H1 (cell line): ENCODE results near the gene ZNF350. TPM values are rescaled to one million over a fixed set of nuclear protein-coding genes. Genes with fewer than 3 reads are reported as not detected.

Experiments used
- CTCF ChIA-PET: fragments of 300-600 bp; sonication (Branson Sonifier 250); formaldehyde crosslinking; loops from one replicate; lab custom pipeline; 2021; ENCODE audit not compliant: partially characterized antibody; lab: Charles Lee
- POLR2A ChIA-PET: fragments of 300-600 bp; sonication (Branson Sonifier 250); formaldehyde crosslinking; loops from one replicate; lab custom pipeline; 2021; ENCODE audit warnings: inconsistent platforms; ENCODE audit not compliant: partially characterized antibody; lab: Charles Lee
- DNase-seq, 2 experiments: peaks; one replicate each; pipeline versions ENCODE4 v3.0.0 to v3.0.0-alpha.2; 2010 to 2022; ENCODE audit warnings: low spot score in 2 of 2, low read depth in 1 of 2, mixed read lengths in 1 of 2
- FAIRE-seq: peaks from 2 replicates; lab custom pipeline; 2011; peaks lifted over from hg19 to GRCh38; lab: Jason Lieb, UNC
- H2AFZ ChIP-seq: 2 replicates; pipeline ENCODE4 v1.8.1; 2012; ENCODE audit warnings: low read length, inconsistent platforms
- H2AK5ac ChIP-seq: 2 replicates; pipeline ENCODE4 v1.6.1; 2013; ENCODE audit warnings: low read depth, low read length
- H2BK120ac ChIP-seq: replicated peaks from 2 replicates; pipeline ENCODE3; 2013; ENCODE audit warnings: low read depth, low read length, inconsistent platforms
- H2BK12ac ChIP-seq: 2 replicates; pipeline ENCODE4 v1.6.1; 2013; ENCODE audit warnings: low read depth, low read length
- H2BK15ac ChIP-seq: 2 replicates; pipeline ENCODE4 v1.6.1; 2013; ENCODE audit warnings: low read length
- H2BK20ac ChIP-seq: 2 replicates; pipeline ENCODE4 v1.6.1; 2013; ENCODE audit warnings: low read length
- H2BK5ac ChIP-seq: 2 replicates; pipeline ENCODE4 v1.6.1; 2013; ENCODE audit warnings: low read depth, low read length
- H3K14ac ChIP-seq: 2 replicates; pipeline ENCODE4 v1.6.1; 2013; ENCODE audit warnings: inconsistent platforms; ENCODE audit not compliant: insufficient read length
- H3K18ac ChIP-seq: 2 replicates; pipeline ENCODE4 v1.6.1; 2013; ENCODE audit warnings: low read length; ENCODE audit errors: extremely low read depth
- H3K23ac ChIP-seq: 2 replicates; pipeline ENCODE4 v1.6.1; 2013; ENCODE audit warnings: inconsistent platforms; ENCODE audit not compliant: insufficient read length
- H3K23me2 ChIP-seq: 2 replicates; pipeline ENCODE4 v1.6.1; 2013; ENCODE audit warnings: low read depth, low read length
- H3K27ac ChIP-seq: 2 replicates; pipeline ENCODE4 v1.6.1; 2011; ENCODE audit warnings: low read depth, low read length, inconsistent platforms
- H3K27me3 ChIP-seq, 4 experiments: replicated peaks in 1 of 4; 1 replicate in 1 of 4; 2 replicates in 3 of 4; pipeline versions ENCODE4 v1.6.1 to v1.8.1; 2011 to 2013; ENCODE audit warnings: low read length in 3 of 4, mild to moderate bottlenecking in 3 of 4, inconsistent platforms in 2 of 4, mixed read lengths in 2 of 4, moderate library complexity in 1 of 4; ENCODE audit not compliant: control insufficient read depth in 3 of 4, insufficient read depth in 3 of 4; ENCODE audit errors: extremely low read depth in 1 of 4
- H3K36me3 ChIP-seq, 4 experiments: 2 replicates each; pipeline versions ENCODE4 v1.6.1 to v1.8.1; 2011 to 2013; ENCODE audit warnings: mild to moderate bottlenecking in 4 of 4, low read length in 3 of 4, moderate library complexity in 2 of 4, control low read depth in 1 of 4, inconsistent platforms in 1 of 4; ENCODE audit not compliant: insufficient read depth in 4 of 4, control insufficient read depth in 2 of 4
- H3K4ac ChIP-seq: replicated peaks from 2 replicates; pipeline ENCODE3; 2013; ENCODE audit warnings: low read length, low read depth, mixed read lengths, inconsistent platforms; ENCODE audit not compliant: insufficient read length
- H3K4me1 ChIP-seq, 4 experiments: replicated peaks in 1 of 4; 1 replicate in 1 of 4; 2 replicates in 3 of 4; pipeline versions ENCODE4 v1.6.1 to v1.8.1; 2011 to 2013; ENCODE audit warnings: low read length in 3 of 4, inconsistent platforms in 2 of 4, mixed read lengths in 1 of 4; ENCODE audit not compliant: insufficient read depth in 4 of 4, control insufficient read depth in 3 of 4
- H3K4me2 ChIP-seq, 2 experiments: 2 replicates each; pipeline versions ENCODE4 v1.6.1 to v1.8.1; 2011 to 2013; ENCODE audit warnings: low read depth in 2 of 2, low read length in 2 of 2, control low read depth in 1 of 2, inconsistent platforms in 1 of 2, mild to moderate bottlenecking in 1 of 2; ENCODE audit not compliant: insufficient read depth in 1 of 2
- H3K4me3 ChIP-seq, 4 experiments: fragments of 200-600, 300-600 bp in 1 of 4; sonication (generic), shearing (Covaris generic), sonication (Bioruptor Twin) in 1 of 4; 2 replicates each; pipeline versions ENCODE4 v1.5.1 to v1.8.1; 2011 to 2016; ENCODE audit warnings: low read length in 4 of 4, low read depth in 3 of 4, control low read depth in 2 of 4, inconsistent platforms in 2 of 4, mild to moderate bottlenecking in 2 of 4, mixed read lengths in 1 of 4, moderate library complexity in 1 of 4; ENCODE audit not compliant: insufficient read depth in 2 of 4; ENCODE audit errors: extremely low read depth in 1 of 4
- H3K56ac ChIP-seq: replicated peaks from 2 replicates; pipeline ENCODE3; 2013; ENCODE audit warnings: low read depth, mild to moderate bottlenecking, mixed read lengths, low read length, inconsistent platforms; ENCODE audit not compliant: insufficient read length
- H3K79me1 ChIP-seq: 2 replicates; pipeline ENCODE4 v1.6.1; 2013; ENCODE audit warnings: low read depth, low read length, control low read depth
- H3K79me2 ChIP-seq, 2 experiments: 2 replicates each; pipeline versions ENCODE4 v1.6.1 to v1.8.1; 2012 to 2013; ENCODE audit warnings: low read length in 2 of 2, mild to moderate bottlenecking in 2 of 2, inconsistent platforms in 1 of 2; ENCODE audit not compliant: insufficient read depth in 2 of 2, control insufficient read depth in 1 of 2
- H3K9ac ChIP-seq, 4 experiments: replicated peaks in 1 of 4; 1 replicate in 1 of 4; 2 replicates in 3 of 4; pipeline versions ENCODE4 v1.6.1 to v1.8.1; 2011 to 2013; ENCODE audit warnings: low read depth in 3 of 4, low read length in 3 of 4, control low read depth in 2 of 4, mild to moderate bottlenecking in 2 of 4, moderate library complexity in 2 of 4, inconsistent platforms in 1 of 4; ENCODE audit errors: extremely low read depth in 1 of 4
- H3K9me3 ChIP-seq, 2 experiments: 2 replicates each; pipeline versions ENCODE4 v1.6.1 to v1.8.1; 2012 to 2013; ENCODE audit warnings: mild to moderate bottlenecking in 2 of 2, moderate library complexity in 2 of 2, control low read depth in 1 of 2, inconsistent platforms in 1 of 2, low read depth in 1 of 2, low read length in 1 of 2, mixed read lengths in 1 of 2; ENCODE audit not compliant: insufficient read depth in 2 of 2
- H4K20me1 ChIP-seq, 2 experiments: replicated peaks in 1 of 2; 2 replicates each; pipeline versions ENCODE3 to v1.8.1; 2011 to 2013; ENCODE audit warnings: inconsistent platforms in 2 of 2, low read length in 2 of 2, mild to moderate bottlenecking in 1 of 2; ENCODE audit not compliant: insufficient read depth in 2 of 2, control insufficient read depth in 1 of 2
- H4K5ac ChIP-seq: 2 replicates; pipeline ENCODE4 v1.6.1; 2013; ENCODE audit warnings: low read length, low read depth, mixed read lengths, inconsistent platforms; ENCODE audit not compliant: insufficient read length
- H4K8ac ChIP-seq: 2 replicates; pipeline ENCODE4 v1.8.0; 2013; ENCODE audit warnings: mild to moderate bottlenecking, moderate library complexity, low read length, inconsistent platforms; ENCODE audit not compliant: insufficient read depth; ENCODE audit errors: extremely low read depth
- H4K91ac ChIP-seq: replicated peaks from 2 replicates; pipeline ENCODE3; 2013; ENCODE audit warnings: low read length, mixed read lengths, inconsistent platforms; ENCODE audit not compliant: insufficient read length
- RBBP5 ChIP-seq: IDR thresholded peaks from 2 replicates; pipeline ENCODE4 v1.7.1; 2012; ENCODE audit warnings: low read depth, mild to moderate bottlenecking, inconsistent platforms, low read length, moderate library complexity, borderline replicate concordance
- RFX5 ChIP-seq: IDR thresholded peaks from 2 replicates; pipeline ENCODE4 v1.6.1; 2011; ENCODE audit warnings: low read depth, low read length, improper control_type of control experiment, borderline replicate concordance
- SIN3A ChIP-seq, 2 experiments: IDR thresholded peaks in 1 of 2; conservative IDR thresholded peaks in 1 of 2; 2 replicates each; pipeline ENCODE4 v1.6.1; 2011 to 2012; ENCODE audit warnings: low read length in 2 of 2, improper control_type of control experiment in 1 of 2, low read depth in 1 of 2, mild to moderate bottlenecking in 1 of 2
- SIRT6 ChIP-seq: IDR thresholded peaks from one replicate; pipeline ENCODE4 v1.7.1; 2012; ENCODE audit warnings: low read length, inconsistent platforms
- TAF7 ChIP-seq: optimal IDR thresholded peaks from 2 replicates; pipeline ENCODE3; 2011; ENCODE audit warnings: low read depth, mild to moderate bottlenecking, inconsistent platforms, low read length, moderate library complexity, borderline replicate concordance
- WGBS, 2 experiments: shearing (Covaris generic) in 1 of 2; methylation state at CpG; one replicate each; pipeline versions ENCODE4 v1.1.6 to v1.1.7; 2013 to 2015; ENCODE audit warnings: low lambda C conversion rate in 2 of 2, mixed read lengths in 2 of 2, inconsistent platforms in 1 of 2, low coverage in 1 of 2, missing lambda C conversion rate in 1 of 2; ENCODE audit not compliant: insufficient replicate concordance in 2 of 2, insufficient coverage in 1 of 2, insufficient read length in 1 of 2; ENCODE audit errors: extremely low coverage in 1 of 2, missing lambda C conversion rate in 1 of 2; 5-methylcytosine and 5-hydroxymethylcytosine counted together
- long read RNA-seq, 2 experiments: library from RNA in 1 of 2; library from capped mRNA in 1 of 2; stranded (forward); transcript quantifications; one replicate each; pipeline ENCODE4 v2.0.0, GENCODE V29; 2021; ENCODE audit warnings: inconsistent platforms in 1 of 2
- polyA minus RNA-seq, 3 experiments: library from RNA; depleted of rRNA, polyadenylated mRNA; stranded (reverse); fragments of >200 nt; gene quantifications; 1 replicate in 2 of 3; 2 replicates in 1 of 3; pipeline ENCODE4 v1.2.3, GENCODE V29; 2011
- polyA plus RNA-seq, 7 experiments: library from polyadenylated mRNA; depleted of rRNA in 3 of 7; stranded (reverse) in 5 of 7; unstranded in 2 of 7; fragments of >200 nt in 5 of 7; fragments of 200-250 nt in 2 of 7; gene quantifications; 1 replicate in 5 of 7; 2 replicates in 1 of 7; 4 replicates in 1 of 7; pipeline versions ENCODE4 v1.2.1 to v1.2.3, GENCODE V29; 2011 to 2013; ENCODE audit warnings: missing spikeins in 2 of 7, mixed read lengths in 2 of 7
- total RNA-seq: library from RNA; stranded (reverse); fragmentation: NEBNext Ultra II Directional; extraction: Animal tissue kit (Norgen Biotek cat#: 25700); gene quantifications from 2 replicates; pipeline ENCODE4 v1.2.1, GENCODE V29; 2021
- TF ChIP-seq, protein P1 (sequence below): IDR thresholded peaks from 2 replicates; pipeline ENCODE4 v1.6.1; 2011; ENCODE audit warnings: low read depth, mild to moderate bottlenecking, low read length; ENCODE audit not compliant: insufficient read depth

The ZNF350 gene
- 5.3 and 6.2 TPM in 2 replicates for total RNA-seq
- polyA plus RNA-seq (2011; rRNA removed): 1.7 and 1.8 TPM in 2 replicates
- 3.5 TPM for polyA plus RNA-seq (2011; cell fraction: cytosol; rRNA removed)
- 1.6 TPM for polyA plus RNA-seq (2011; cell fraction: nucleus; rRNA removed)
- 4.9 to 6.8 TPM (median 5.2 TPM) in 4 replicates for polyA plus RNA-seq (2012, experiment 1 of 2)
- polyA plus RNA-seq (2012, experiment 2 of 2): 0.52 TPM
- polyA plus RNA-seq (2013, experiment 1 of 2): 7.6 TPM
- polyA plus RNA-seq (2013, experiment 2 of 2): 4.1 TPM
- polyA minus RNA-seq (2011; rRNA and poly(A)+ RNA removed): 5.4 and 5.9 TPM in 2 replicates
- polyA minus RNA-seq (2011; cell fraction: cytosol; rRNA and poly(A)+ RNA removed): 3.5 TPM
- 5.7 TPM for polyA minus RNA-seq (2011; cell fraction: nucleus; rRNA and poly(A)+ RNA removed)
- long read RNA-seq, experiment 1, partial matches to known transcripts: 1 of 5 reads
- long read RNA-seq, experiment 1, other reads (novel, unspliced or antisense): 3 of 5 reads
- long read RNA-seq, experiment 2, transcript ZNF350-201 (5 exons, 2,338 nt): major isoform, 5 of 11 reads
- long read RNA-seq, experiment 2, partial matches to known transcripts: 3 of 11 reads
- long read RNA-seq, experiment 2, other reads (novel, unspliced or antisense): 2 of 11 reads

DNA sequence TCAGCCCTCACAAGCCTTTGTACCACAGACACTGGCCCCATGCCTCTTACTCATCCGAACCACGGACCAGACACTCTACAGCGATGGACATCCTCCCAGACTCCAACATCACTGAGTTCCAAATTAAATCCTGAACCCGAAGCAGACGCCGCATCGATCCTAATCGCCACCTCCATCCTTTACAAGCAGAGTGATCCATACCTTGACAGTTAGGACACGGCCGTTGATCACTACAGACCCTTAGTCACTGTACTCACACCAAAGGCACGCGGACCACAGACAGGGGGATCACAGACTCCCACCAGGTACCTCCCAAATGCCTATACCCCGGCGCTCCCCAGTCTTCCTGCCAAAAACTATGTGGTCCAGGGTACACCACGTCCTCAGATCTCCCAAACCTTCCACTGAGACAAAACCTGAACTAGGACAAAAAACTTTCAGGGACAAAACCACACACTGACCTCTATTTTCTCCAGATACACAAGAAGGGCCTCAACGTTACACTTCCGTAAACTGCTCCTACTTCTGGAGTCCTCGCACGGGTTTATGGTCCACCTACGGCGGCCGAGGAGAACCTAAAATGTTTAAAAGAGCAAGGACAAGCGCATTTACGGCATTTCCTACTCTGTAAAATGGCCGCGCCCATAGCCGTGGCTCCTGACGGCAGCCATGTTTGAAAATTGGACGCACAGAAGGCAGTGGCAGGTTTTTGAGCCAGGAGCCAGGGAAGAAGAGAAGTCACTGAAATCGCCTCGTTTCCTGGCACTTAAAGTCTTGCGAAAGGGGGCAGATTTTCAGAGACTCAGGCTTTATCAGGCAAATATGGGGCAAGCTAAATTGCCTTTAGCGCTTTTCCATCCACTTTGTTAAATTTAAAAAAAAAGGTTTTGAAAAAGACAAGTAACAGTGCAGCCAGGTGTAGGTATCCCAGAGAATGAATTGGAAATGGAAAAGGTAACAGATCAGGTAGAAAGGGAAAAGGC is at the start of gene ZNF350:
Gene ZNF350, minus strand, starts transcription at position 532 of the 983 bp plus-strand sequence. CDS start 12,480 bp downstream, outside the sequence.
- peak within 1 kb of the TSS; percentile 84; the same call in 1 of the 2 replicates for H4K8ac ChIP-seq
- H2BK5ac ChIP-seq: peak within 1 kb of the TSS; percentile 77; the same call in 1 of the 2 replicates
- ChIA-PET POLR2A (no interaction called here), CTCF (interaction anchor here (0.7 kb wide), 1 partner anchor 1524 kb away, joined by 3 read pairs; no protein-coding TSS in a partner anchor)
- 8% methylated on average over 33 of the region's 33 CpGs; no CpG with 5 or more reads in 1 of the 2 experiments for WGBS, 2 experiments
- no peak within 1 kb of the TSS for H3K23ac ChIP-seq
- H2BK15ac ChIP-seq: no peak within 1 kb of the TSS
- H2AFZ ChIP-seq: peak within 1 kb of the TSS; percentile 89; the same call in 1 of the 2 replicates
- H4K91ac ChIP-seq: no peak within 1 kb of the TSS
- no peaks in the 10 kb centered on the region for H4K20me1 ChIP-seq
- peak within 1 kb of the TSS; percentile 3; the same call in 1 of the 2 replicates for H3K27ac ChIP-seq
- H4K5ac ChIP-seq: peak within 1 kb of the TSS; percentile 39
- FAIRE-seq: peak; percentile 87
- H3K4me2 ChIP-seq: peak within 1 kb of the TSS; percentile 90 to 98
- H3K9me3 ChIP-seq: peaks cover 14 to 16% of the 10 kb centered on the region in 2 experiments
- H3K79me1 ChIP-seq: peaks cover 2% of the 10 kb centered on the region; the same call in 1 of the 2 replicates
- no peaks in the 10 kb centered on the region for H3K23me2 ChIP-seq
- peaks cover 0 to 3% (median 0%) of the 10 kb centered on the region in 4 experiments; a peak in 2 of 8 replicates for H3K36me3 ChIP-seq
- H3K27me3 ChIP-seq: no peaks in the 10 kb centered on the region
- DNase-seq: peak; percentile 81 to 83
- no peak within 1 kb of the TSS for H3K56ac ChIP-seq
- no peak within 1 kb of the TSS for H3K4ac ChIP-seq
- H2BK12ac ChIP-seq: no peak within 1 kb of the TSS
- no peak within 1 kb of the TSS; the same call in 1 of the 2 replicates for H3K18ac ChIP-seq
- no peak within 1 kb of the TSS for H2BK120ac ChIP-seq
- peak within 1 kb of the TSS; percentile 90 to 99 (median 98) for H3K4me3 ChIP-seq
- no peak within 1 kb of the TSS for H3K14ac ChIP-seq
- H3K9ac ChIP-seq: peak within 1 kb of the TSS; percentile 78 to 98 (median 87)
- no peak within 1 kb of the TSS for H2BK20ac ChIP-seq
- peaks cover 0 to 3% (median 0%) of the 10 kb centered on the region in 4 experiments; a peak in 1 of 7 replicates for H3K4me1 ChIP-seq
- no peak within 1 kb of the TSS for H2AK5ac ChIP-seq
- H3K79me2 ChIP-seq: peaks cover 4 to 46% of the 10 kb centered on the region in 2 experiments; a peak in 3 of 4 replicates
- TF ChIP-seq TAF7 (no peak), SIRT6 (no peak), SIN3A (conservative IDR thresholded peaks at IDR 0.05 in 1 of 2, IDR thresholded peaks at IDR 0.05 in 1 of 2; ENCODE audit: low read depth in 1 of 2, low read length in 2 of 2) (peak; percentile 49 to 87; a peak in 2 of 4 replicates), RFX5 (no peak), RBBP5 (no peak)
- TF ChIP-seq, protein P1, sequence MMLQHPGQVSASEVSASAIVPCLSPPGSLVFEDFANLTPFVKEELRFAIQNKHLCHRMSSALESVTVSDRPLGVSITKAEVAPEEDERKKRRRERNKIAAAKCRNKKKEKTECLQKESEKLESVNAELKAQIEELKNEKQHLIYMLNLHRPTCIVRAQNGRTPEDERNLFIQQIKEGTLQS: no peak
